Neural cell (in vitro differentiated cells): ENCODE measurements around the gene TEX22.

ENCODE experiments used
- EP300 ChIP-seq: fragments of 450-650 bp; conservative IDR thresholded peaks from 2 replicates; pipeline ENCODE4 v1.6.1; 2014; ENCODE audit warnings: antibody characterized with exemption, mild to moderate bottlenecking, moderate library complexity; ENCODE audit not compliant: poor library complexity, severe bottlenecking
- EZH2 ChIP-seq: fragments of 200-600, 300-800 bp; shearing (Covaris generic), sonication (generic); IDR thresholded peaks from 2 replicates; pipeline ENCODE4 v1.6.1; 2014; ENCODE audit warnings: antibody characterized with exemption, low read length, borderline replicate concordance, mild to moderate bottlenecking; ENCODE audit not compliant: insufficient read depth, poor library complexity, severe bottlenecking
- MXI1 ChIP-seq: fragments of 450-650 bp; conservative IDR thresholded peaks from 2 replicates; pipeline ENCODE4 v1.6.1; 2014; ENCODE audit warnings: antibody characterized with exemption, mild to moderate bottlenecking; ENCODE audit not compliant: poor library complexity, severe bottlenecking
- POLR2AphosphoS5 ChIP-seq: IDR thresholded peaks from 2 replicates; pipeline ENCODE4 v1.6.1; 2012
- RAD21 ChIP-seq: fragments of 450-650 bp; conservative IDR thresholded peaks from 2 replicates; pipeline ENCODE4 v1.6.1; 2014; ENCODE audit warnings: antibody characterized with exemption, mild to moderate bottlenecking, moderate library complexity
- SMC3 ChIP-seq: fragments of 450-650 bp; conservative IDR thresholded peaks from 2 replicates; pipeline ENCODE4 v1.6.1; 2014; ENCODE audit warnings: antibody characterized with exemption, mild to moderate bottlenecking, moderate library complexity; ENCODE audit not compliant: poor library complexity
- TAF1 ChIP-seq: IDR thresholded peaks from 2 replicates; pipeline ENCODE4 v1.6.1; 2012; ENCODE audit warnings: low read depth
- TF ChIP-seq, protein P1 (sequence below): fragments of 450-650 bp; IDR thresholded peaks from 2 replicates; pipeline ENCODE4 v1.5.1; 2014; ENCODE audit warnings: antibody characterized with exemption, mild to moderate bottlenecking, moderate library complexity; ENCODE audit not compliant: poor library complexity, severe bottlenecking
- TF ChIP-seq, protein P2 (sequence below): IDR thresholded peaks from 2 replicates; pipeline ENCODE4 v1.6.1; 2012; ENCODE audit warnings: borderline replicate concordance

DNA sequence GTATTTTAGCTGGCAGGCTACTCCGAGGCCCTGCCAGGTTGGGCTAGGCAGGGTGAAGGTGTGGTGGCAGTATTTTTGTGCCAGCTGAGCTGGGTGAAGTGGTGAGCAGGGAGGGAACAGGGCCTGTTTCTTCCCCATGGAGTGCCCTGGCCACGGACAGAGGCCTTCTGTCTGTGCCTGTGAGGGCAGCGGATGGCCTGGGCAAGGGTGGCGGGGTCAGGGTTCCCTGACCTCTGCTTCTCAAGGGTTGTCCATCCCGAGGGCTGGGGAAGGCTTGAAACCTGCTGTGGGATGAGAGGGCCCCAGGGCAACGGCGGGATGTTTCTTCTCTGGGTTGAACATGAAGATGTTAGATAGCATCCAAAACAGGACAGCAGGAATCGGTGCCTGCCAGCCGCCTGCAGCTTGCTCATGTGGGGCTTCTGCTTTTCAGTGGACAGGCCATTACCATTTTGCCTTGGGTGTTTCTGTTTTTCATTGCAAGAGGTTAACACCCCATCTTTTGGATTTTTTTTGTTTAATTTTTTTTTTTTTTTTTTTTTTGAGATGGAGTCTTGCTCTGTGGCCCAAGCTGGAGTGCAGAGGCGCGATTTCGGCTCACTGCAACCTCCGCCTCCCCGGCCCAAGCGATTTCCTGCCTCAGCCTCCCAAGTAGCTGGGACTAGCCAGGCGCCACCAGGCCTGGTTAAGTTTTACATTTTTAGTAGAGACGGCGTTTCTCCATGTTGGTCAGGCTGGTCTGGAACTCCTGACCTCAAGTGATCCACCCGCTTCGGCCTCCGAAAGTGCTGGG is 24.6 kb downstream of the TEX22 start:
- TF ChIP-seq EZH2 (no peak), POLR2AphosphoS5 (no peak), EP300 (no peak), TAF1 (no peak), RAD21 (no peak), MXI1 (no peak), SMC3 (no peak)
- TF ChIP-seq, protein P1, sequence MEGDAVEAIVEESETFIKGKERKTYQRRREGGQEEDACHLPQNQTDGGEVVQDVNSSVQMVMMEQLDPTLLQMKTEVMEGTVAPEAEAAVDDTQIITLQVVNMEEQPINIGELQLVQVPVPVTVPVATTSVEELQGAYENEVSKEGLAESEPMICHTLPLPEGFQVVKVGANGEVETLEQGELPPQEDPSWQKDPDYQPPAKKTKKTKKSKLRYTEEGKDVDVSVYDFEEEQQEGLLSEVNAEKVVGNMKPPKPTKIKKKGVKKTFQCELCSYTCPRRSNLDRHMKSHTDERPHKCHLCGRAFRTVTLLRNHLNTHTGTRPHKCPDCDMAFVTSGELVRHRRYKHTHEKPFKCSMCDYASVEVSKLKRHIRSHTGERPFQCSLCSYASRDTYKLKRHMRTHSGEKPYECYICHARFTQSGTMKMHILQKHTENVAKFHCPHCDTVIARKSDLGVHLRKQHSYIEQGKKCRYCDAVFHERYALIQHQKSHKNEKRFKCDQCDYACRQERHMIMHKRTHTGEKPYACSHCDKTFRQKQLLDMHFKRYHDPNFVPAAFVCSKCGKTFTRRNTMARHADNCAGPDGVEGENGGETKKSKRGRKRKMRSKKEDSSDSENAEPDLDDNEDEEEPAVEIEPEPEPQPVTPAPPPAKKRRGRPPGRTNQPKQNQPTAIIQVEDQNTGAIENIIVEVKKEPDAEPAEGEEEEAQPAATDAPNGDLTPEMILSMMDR: no peak
- TF ChIP-seq, protein P2, sequence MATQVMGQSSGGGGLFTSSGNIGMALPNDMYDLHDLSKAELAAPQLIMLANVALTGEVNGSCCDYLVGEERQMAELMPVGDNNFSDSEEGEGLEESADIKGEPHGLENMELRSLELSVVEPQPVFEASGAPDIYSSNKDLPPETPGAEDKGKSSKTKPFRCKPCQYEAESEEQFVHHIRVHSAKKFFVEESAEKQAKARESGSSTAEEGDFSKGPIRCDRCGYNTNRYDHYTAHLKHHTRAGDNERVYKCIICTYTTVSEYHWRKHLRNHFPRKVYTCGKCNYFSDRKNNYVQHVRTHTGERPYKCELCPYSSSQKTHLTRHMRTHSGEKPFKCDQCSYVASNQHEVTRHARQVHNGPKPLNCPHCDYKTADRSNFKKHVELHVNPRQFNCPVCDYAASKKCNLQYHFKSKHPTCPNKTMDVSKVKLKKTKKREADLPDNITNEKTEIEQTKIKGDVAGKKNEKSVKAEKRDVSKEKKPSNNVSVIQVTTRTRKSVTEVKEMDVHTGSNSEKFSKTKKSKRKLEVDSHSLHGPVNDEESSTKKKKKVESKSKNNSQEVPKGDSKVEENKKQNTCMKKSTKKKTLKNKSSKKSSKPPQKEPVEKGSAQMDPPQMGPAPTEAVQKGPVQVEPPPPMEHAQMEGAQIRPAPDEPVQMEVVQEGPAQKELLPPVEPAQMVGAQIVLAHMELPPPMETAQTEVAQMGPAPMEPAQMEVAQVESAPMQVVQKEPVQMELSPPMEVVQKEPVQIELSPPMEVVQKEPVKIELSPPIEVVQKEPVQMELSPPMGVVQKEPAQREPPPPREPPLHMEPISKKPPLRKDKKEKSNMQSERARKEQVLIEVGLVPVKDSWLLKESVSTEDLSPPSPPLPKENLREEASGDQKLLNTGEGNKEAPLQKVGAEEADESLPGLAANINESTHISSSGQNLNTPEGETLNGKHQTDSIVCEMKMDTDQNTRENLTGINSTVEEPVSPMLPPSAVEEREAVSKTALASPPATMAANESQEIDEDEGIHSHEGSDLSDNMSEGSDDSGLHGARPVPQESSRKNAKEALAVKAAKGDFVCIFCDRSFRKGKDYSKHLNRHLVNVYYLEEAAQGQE: no peak
